Gastrocnemius medialis (tissue), 4 donors: Measurements from ENCODE around the gene HOXA5.

Experiments
- POLR2A ChIP-seq, 2 donors: fragments of 450-650 bp; IDR thresholded peaks; one replicate each; pipeline ENCODE4 v1.6.1; 2017; ENCODE audit warnings: antibody characterized with exemption in 2 of 2, mild to moderate bottlenecking in 2 of 2, moderate library complexity in 2 of 2
- TF ChIP-seq, protein P1 (sequence below), 5 experiments: fragments of 450-650 bp in 3 of 5; fragments of 200-600 bp in 2 of 5; sonication (generic) in 2 of 5; IDR thresholded peaks in 4 of 5; conservative IDR thresholded peaks in 1 of 5; 1 replicate in 4 of 5; 2 replicates in 1 of 5; pipeline ENCODE4 v1.5.1; 2016 to 2019; ENCODE audit warnings: antibody characterized with exemption in 5 of 5, mild to moderate bottlenecking in 3 of 5, moderate library complexity in 3 of 5

DNA sequence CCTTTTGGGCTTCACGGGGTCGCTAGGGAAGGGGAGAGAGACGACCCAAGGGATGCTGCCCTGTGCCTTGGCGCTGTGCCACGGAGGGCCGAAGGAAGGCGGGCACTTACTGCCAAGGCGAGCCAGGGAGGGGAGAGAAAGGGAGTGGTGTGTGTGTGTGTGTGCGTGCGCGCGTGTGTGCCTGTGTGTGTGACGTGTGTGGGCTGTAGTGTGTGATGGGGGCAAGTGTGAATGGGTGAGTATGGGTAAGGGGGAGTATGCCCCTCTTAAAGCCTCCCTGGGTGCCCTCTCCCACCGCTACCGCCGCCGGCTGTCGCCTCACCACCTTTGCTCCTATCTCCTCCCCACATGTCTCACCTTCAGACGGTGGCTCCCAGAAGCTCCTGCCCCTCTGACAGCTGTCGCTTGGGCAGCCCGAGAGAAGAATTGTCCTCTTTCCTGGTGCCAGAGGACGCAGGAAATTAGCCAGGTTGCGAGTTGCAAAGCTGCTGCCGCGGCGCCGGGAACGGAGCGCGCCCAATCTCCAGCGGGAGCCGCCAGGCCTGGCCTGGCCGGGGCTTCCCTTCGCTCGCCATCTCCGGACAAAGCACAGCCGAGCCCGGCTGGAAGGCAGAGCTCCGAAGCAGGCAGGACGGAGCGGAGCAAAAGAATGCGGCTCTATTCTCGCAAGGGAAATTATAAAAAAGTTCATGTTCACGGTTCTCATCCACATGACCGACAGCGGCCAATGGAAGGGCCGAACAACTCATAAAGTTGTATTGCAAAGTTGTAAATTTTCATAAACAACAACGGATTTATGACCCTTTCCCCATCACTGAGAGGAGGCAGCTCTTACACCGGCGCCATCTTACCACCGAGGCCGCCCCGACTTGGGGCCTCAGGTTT, 8.7 kb upstream of the HOXA5 start, which contains the start of gene HOXA3:
- TF ChIP-seq, protein P1, sequence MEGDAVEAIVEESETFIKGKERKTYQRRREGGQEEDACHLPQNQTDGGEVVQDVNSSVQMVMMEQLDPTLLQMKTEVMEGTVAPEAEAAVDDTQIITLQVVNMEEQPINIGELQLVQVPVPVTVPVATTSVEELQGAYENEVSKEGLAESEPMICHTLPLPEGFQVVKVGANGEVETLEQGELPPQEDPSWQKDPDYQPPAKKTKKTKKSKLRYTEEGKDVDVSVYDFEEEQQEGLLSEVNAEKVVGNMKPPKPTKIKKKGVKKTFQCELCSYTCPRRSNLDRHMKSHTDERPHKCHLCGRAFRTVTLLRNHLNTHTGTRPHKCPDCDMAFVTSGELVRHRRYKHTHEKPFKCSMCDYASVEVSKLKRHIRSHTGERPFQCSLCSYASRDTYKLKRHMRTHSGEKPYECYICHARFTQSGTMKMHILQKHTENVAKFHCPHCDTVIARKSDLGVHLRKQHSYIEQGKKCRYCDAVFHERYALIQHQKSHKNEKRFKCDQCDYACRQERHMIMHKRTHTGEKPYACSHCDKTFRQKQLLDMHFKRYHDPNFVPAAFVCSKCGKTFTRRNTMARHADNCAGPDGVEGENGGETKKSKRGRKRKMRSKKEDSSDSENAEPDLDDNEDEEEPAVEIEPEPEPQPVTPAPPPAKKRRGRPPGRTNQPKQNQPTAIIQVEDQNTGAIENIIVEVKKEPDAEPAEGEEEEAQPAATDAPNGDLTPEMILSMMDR (IDR thresholded peaks at IDR 0.05 in 4 of 5, conservative IDR thresholded peaks at IDR 0.05 in 1 of 5): no peak
- peak; percentile 15 to 39 for TF ChIP-seq POLR2A (IDR thresholded peaks at IDR 0.05)
